Memory B cell (primary cell): ENCODE measurements around the gene NF2.
A peak's percentile ranks its signal among the peaks of the same experiment; 100 is the strongest.

Source experiments
- ATAC-seq: fragments of 150-1000 bp; cut with Tn5 transposase; 2 replicates; pipeline ENCODE4 v1.10.0; 2021; ENCODE audit warnings: low read depth, mild to moderate bottlenecking, moderate library complexity
- DNase-seq, 2 donors: peaks; one replicate each; pipeline ENCODE4 v3.0.0; 2022; ENCODE audit warnings: low spot score in 2 of 2
- H3K27ac Mint-ChIP-seq: one replicate; pipeline ENCODE4 v1.8.0; 2022; ENCODE audit warnings: mild to moderate bottlenecking, moderate library complexity, mixed read lengths
- H3K27me3 Mint-ChIP-seq: one replicate; pipeline ENCODE4 v1.8.0; 2022; ENCODE audit warnings: mixed read lengths
- H3K36me3 Mint-ChIP-seq: one replicate; pipeline ENCODE4 v1.8.0; 2022; ENCODE audit warnings: mild to moderate bottlenecking, mixed read lengths
- H3K4me1 Mint-ChIP-seq: one replicate; pipeline ENCODE4 v1.8.0; 2022; ENCODE audit warnings: mixed read lengths
- H3K4me3 Mint-ChIP-seq: one replicate; pipeline ENCODE4 v1.8.0; 2022; ENCODE audit warnings: mild to moderate bottlenecking, moderate library complexity, mixed read lengths
- H3K9me3 Mint-ChIP-seq: one replicate; pipeline ENCODE4 v1.8.0; 2022; ENCODE audit warnings: mixed read lengths

NF2 gene

GRCh38 chr22:29701155-29701999 lies 97.9 kb downstream of the NF2 start:
- peak; percentile 69 for ATAC-seq

DNA sequence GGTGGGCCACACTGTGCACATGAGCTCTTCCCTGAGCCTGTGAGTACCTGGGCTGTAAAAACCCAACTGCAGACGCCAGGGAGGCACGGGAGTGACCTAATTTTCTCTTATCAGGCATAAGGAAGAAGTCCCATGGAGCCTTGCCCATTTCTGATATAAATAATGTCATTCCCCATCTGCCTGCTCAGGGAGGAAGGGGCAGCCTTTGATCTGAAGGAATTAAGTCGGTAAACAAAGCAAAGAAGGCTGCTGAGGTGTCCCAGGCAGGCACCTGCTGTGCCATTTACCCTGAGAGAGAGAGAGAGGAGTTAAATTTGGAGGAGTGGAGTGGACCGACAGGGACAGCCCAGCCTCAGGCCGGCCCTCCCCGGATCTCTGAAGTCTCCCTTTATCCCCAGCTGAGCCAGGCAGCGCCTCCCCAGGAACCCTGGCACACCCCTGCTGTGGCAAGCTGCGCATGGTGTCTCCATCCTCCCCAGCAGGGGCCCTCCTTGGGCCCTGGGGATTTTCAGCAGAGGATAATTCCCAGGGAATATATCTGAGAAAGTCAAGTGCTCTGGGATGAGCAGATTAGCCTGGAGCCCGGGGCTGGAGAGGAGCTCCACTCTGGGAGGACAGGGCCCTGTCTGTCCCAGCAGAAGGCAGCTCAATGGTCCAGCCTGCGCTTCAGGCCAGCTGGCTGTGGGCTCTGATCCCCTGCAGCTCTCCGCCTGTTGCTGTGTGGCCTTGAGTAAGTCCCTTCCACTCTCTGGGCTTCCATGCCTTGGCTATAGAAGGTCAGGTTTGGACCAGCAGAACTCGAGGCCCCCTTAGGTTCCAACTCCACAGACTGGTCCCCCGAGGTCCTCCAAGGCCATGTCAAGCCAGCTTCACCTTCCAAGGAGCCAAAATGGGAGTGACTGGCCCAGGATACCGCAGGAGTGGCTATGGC lies 98.8 kb downstream of the NF2 start:
- peaks cover 4% of the 10 kb centered on the region for H3K27me3 Mint-ChIP-seq
- H3K4me3 Mint-ChIP-seq: no peak overlapping the region
- no peak overlapping the region for H3K27ac Mint-ChIP-seq
- peaks cover 9% of the 10 kb centered on the region for H3K4me1 Mint-ChIP-seq
- DNase-seq (no peak), ATAC-seq (no peak)
- peaks cover 5% of the 10 kb centered on the region for H3K36me3 Mint-ChIP-seq
- H3K9me3 Mint-ChIP-seq: no peaks in the 10 kb centered on the region

More at GRCh38 chr22:29701155-29701999, 97.9 kb downstream of the NF2 start:
- peaks cover 9% of the 10 kb centered on the region for H3K4me1 Mint-ChIP-seq
- H3K9me3 Mint-ChIP-seq: no peaks in the 10 kb centered on the region
- peaks cover 8% of the 10 kb centered on the region for H3K36me3 Mint-ChIP-seq
- no peak overlapping the region for H3K4me3 Mint-ChIP-seq
- DNase-seq: no peak
- no peak overlapping the region for H3K27ac Mint-ChIP-seq
- peaks cover 1% of the 10 kb centered on the region for H3K27me3 Mint-ChIP-seq

DNA sequence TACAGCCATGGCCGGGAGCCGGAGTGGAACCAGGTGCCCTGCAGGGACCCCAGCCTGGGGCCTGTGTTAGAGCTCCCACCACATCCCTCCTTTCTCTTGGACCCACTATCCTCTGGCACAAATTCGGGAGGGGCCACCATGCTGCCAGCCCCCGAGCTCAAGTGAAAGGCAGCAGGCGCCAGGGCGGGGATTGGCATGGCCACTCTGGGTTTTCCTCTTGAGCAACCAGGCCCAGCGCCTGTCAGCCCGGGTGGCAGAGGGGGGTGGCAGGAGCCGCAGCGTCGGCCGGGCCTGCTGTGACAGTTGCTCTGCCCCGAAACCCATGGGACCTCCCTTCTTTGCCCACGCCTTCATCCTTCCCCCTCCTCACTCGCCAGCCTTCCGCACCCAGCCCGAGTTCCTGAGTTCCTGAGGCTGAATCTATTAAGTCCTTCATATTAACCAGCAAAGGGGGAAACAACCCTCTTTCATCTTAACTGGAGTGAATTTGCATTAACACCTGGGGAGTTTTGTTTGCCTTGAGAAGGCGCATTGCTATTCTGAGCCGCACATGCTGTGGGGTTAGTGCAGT lies 99.6 kb downstream of the NF2 start:
- ATAC-seq (peak; percentile 57), DNase-seq (no peak)
- no peak overlapping the region for H3K27ac Mint-ChIP-seq
- peak overlapping the region; percentile 69 for H3K4me3 Mint-ChIP-seq
- H3K27me3 Mint-ChIP-seq: peaks cover 7% of the 10 kb centered on the region
- H3K36me3 Mint-ChIP-seq: peaks cover 2% of the 10 kb centered on the region
- peaks cover 9% of the 10 kb centered on the region for H3K4me1 Mint-ChIP-seq
- no peaks in the 10 kb centered on the region for H3K9me3 Mint-ChIP-seq

GRCh38 chr22:29703569-29704195 lies 100.2 kb downstream of the NF2 start:
- Mint-ChIP-seq H3K4me3 (no peak overlapping the region), H3K9me3 (no peaks in the 10 kb centered on the region), H3K27ac (no peak overlapping the region), H3K27me3 (peaks cover 8% of the 10 kb centered on the region), H3K4me1 (peaks cover 9% of the 10 kb centered on the region), H3K36me3 (no peaks in the 10 kb centered on the region)
- ATAC-seq (no peak), DNase-seq (no peak)

DNA sequence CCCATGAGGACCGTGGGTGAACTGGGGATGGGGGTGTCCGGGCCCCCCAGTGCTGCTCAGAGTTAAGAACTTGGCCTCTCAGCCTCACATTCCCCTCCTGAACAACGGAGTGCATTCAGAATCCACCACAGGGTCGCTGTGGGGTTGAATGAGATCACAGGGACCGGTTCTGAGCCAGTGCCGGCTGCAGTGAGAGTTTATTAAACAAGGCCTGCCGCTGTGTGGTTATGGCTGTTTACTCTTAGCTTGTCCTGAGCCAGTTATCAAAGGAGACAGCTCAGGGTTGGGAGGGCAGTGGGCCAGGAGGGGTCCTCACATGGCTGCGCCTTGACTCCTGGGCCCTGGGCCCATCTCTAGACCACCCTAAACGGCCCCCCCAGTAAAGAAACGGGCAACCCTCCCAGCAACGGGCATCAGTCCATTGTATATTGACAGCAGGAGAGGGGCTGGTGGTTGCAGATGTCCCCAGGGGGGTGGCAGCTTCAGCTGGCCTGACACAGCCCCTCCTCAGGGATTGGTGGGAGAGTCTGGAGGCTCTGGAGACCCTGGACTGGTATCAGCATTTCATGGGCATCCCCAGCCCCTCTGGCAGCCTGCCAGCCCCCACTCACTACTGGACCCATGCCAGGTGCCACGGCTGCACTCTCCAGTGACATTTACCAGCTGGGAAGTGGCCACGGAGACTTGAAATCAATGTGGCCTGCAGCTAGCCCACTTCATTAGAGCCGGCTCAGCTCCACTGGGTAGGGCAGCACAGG lies 101.3 kb downstream of the NF2 start:
- ATAC-seq (no peak), DNase-seq (no peak)
- no peak overlapping the region for H3K4me3 Mint-ChIP-seq
- H3K27me3 Mint-ChIP-seq: peaks cover 8% of the 10 kb centered on the region
- H3K27ac Mint-ChIP-seq: no peak overlapping the region
- no peaks in the 10 kb centered on the region for H3K36me3 Mint-ChIP-seq
- no peaks in the 10 kb centered on the region for H3K9me3 Mint-ChIP-seq
- peaks cover 9% of the 10 kb centered on the region for H3K4me1 Mint-ChIP-seq

DNA sequence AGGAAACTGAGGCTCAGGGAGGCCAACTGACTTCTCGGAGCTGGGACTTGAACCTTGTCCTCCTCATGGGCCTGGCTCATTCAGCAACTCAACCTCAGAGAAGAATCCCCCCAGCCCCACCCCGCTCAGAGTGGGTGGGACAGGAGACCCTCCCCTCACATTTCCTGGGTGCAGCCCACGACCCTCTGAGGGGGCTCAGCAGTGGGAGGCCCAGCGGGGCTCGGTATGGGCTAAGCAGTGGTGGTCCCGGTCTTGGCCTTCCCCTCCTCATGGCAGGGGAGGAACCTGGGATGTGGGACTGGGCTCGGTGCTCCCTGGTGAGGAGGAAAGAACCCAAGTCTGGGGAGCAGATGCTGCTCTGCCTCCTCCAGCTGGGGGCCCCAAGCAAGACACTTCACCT lies 102.2 kb downstream of the NF2 start:
- Mint-ChIP-seq H3K27ac (no peak overlapping the region), H3K9me3 (no peaks in the 10 kb centered on the region), H3K36me3 (no peaks in the 10 kb centered on the region), H3K27me3 (peaks cover 11% of the 10 kb centered on the region), H3K4me1 (peaks cover 9% of the 10 kb centered on the region), H3K4me3 (no peak overlapping the region)
- ATAC-seq (no peak), DNase-seq (no peak)

DNA sequence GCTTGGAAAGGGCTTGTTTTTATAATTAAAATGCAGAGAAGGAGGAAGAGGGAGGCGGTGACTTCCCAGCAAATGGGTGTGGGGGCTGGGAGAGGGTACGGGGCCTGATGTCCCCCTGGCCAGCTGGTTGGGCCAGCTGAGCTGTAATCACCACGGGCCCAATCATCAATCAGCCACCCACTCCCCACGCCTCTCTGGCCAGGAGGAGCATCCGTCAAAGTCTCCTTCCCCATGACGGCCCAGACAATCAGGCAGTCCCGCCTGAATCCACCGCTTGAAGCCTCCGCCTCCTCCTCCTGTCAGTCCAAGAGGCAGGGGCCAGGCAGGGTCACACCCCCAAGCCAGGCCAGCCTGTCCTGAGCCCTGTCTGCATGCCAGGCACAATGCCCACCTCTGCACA lies 103.1 kb downstream of the NF2 start:
- Mint-ChIP-seq H3K4me1 (peaks cover 5% of the 10 kb centered on the region), H3K4me3 (no peak overlapping the region), H3K27me3 (peaks cover 11% of the 10 kb centered on the region), H3K9me3 (no peaks in the 10 kb centered on the region), H3K27ac (no peak overlapping the region), H3K36me3 (no peaks in the 10 kb centered on the region)
- no peak for DNase-seq
- ATAC-seq: no peak

DNA sequence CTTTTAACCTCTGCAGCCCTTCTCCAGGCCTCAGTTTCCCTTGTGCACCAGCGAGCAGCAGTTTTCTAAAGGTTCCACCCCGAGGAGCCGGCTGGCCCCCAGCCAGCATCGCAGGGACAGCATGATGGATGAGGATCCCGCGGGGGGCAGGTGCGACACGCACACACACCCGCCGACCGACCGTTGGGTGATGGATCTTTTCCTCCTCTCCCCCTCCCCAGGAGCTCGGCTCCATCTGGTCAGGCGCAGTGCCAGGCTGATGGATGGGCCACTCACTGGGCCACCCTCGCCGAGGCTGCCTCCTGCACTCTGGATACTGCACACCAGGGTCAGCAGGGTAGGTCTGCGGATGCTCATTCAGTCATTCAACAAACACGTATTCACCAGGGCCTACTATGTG lies 103.6 kb downstream of the NF2 start:
- H3K27me3 Mint-ChIP-seq: peaks cover 11% of the 10 kb centered on the region
- DNase-seq (no peak), ATAC-seq (no peak)
- H3K9me3 Mint-ChIP-seq: no peaks in the 10 kb centered on the region
- H3K4me1 Mint-ChIP-seq: peaks cover 4% of the 10 kb centered on the region
- no peak overlapping the region for H3K4me3 Mint-ChIP-seq
- no peaks in the 10 kb centered on the region for H3K36me3 Mint-ChIP-seq
- H3K27ac Mint-ChIP-seq: no peak overlapping the region

DNA sequence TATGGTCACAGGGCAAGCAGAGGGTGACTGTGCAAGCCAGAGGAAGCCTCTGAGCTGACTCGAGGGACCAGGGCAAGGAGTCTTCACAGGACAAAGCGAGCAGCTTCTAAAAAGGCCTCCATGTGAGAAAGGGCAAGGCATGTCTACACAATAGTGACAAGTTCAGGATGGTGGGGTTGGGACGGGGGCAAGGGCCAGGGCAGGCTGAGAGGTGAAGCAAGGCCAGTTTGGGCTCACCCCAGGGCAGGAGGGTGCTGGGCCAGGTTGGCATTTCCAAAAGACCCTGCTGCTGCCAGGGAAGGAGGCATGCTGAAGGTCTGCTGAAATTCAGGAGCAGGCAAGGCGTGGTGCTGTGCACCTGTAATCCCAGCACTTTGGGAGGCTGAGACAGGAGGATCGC lies 104.0 kb downstream of the NF2 start:
- peaks cover 12% of the 10 kb centered on the region for H3K27me3 Mint-ChIP-seq
- H3K4me3 Mint-ChIP-seq: no peak overlapping the region
- H3K27ac Mint-ChIP-seq: no peak overlapping the region
- H3K36me3 Mint-ChIP-seq: no peaks in the 10 kb centered on the region
- H3K4me1 Mint-ChIP-seq: peaks cover 3% of the 10 kb centered on the region
- DNase-seq: no peak
- no peak for ATAC-seq
- no peaks in the 10 kb centered on the region for H3K9me3 Mint-ChIP-seq

GRCh38 chr22:29710193-29710592 lies 106.8 kb downstream of the NF2 start:
- peaks cover 14% of the 10 kb centered on the region for H3K27me3 Mint-ChIP-seq

DNA sequence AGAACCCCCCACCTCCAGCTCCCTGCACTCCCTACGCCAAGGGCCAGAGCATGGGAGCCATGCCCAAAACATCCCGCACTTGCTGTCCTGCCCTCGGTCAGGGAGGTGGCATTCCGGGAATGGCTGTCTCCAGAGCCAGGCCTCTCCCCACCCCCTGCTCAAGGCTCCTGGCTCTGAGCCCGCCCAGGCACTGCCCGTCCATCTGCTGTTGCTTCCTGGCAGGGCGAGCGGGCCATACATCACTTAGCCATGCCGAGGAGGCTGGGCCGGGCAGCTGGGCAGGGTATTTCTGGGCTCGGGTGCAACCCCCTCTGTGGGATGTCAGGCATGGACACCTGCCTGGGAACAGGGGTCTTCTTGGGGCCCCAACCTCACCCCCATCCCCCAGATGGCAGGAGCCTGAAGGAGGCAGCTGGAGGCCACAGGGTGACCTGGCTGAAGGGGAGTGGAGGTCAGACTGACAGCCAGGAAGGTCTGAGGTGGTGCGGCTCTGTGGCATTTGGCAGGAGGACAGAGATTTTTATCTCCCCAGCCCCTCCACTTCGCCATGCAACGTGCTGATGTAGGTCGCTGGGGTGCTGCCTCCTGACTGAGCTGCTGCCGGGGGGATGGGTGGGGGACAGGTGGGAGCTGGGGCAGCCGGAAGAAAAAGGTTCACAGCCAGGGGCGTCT lies 107.6 kb downstream of the NF2 start:
- H3K36me3 Mint-ChIP-seq: no peaks in the 10 kb centered on the region

More at GRCh38 chr22:29710193-29710592, 106.8 kb downstream of the NF2 start:
- Mint-ChIP-seq H3K9me3 (no peaks in the 10 kb centered on the region), H3K36me3 (no peaks in the 10 kb centered on the region), H3K27ac (no peak overlapping the region), H3K4me3 (no peak overlapping the region), H3K4me1 (no peaks in the 10 kb centered on the region)
- no peak for DNase-seq
- no peak for ATAC-seq

GRCh38 chr22:29712119-29712518 lies 108.7 kb downstream of the NF2 start:
- no peak for ATAC-seq

More for the DNA sequence above, 107.6 kb downstream of the NF2 start:
- Mint-ChIP-seq H3K27me3 (peaks cover 17% of the 10 kb centered on the region), H3K4me3 (no peak overlapping the region), H3K9me3 (no peaks in the 10 kb centered on the region), H3K27ac (no peak overlapping the region), H3K4me1 (no peaks in the 10 kb centered on the region)
- ATAC-seq: no peak
- no peak for DNase-seq

More at GRCh38 chr22:29712119-29712518, 108.7 kb downstream of the NF2 start:
- no peak for DNase-seq
- Mint-ChIP-seq H3K4me3 (no peak overlapping the region), H3K36me3 (no peaks in the 10 kb centered on the region), H3K4me1 (no peaks in the 10 kb centered on the region), H3K27ac (no peak overlapping the region), H3K9me3 (no peaks in the 10 kb centered on the region), H3K27me3 (peaks cover 25% of the 10 kb centered on the region)
